HL-60 (cell line): Measurements from ENCODE around the gene MTPN.

Experiments used
- DNase-seq, 2 experiments: peaks; one replicate each; pipeline ENCODE4 v3.0.0-alpha.2; 2010 to 2020; ENCODE audit warnings: low read depth in 1 of 2, low spot score in 1 of 2
- H3K27ac ChIP-seq: fragments of 250-450 bp; sonication (Bioruptor Pico); replicated peaks from 2 replicates; pipeline ENCODE4 v1.5.1; 2020; ENCODE audit warnings: mild to moderate bottlenecking, moderate library complexity
- H3K27me3 ChIP-seq: fragments of 250-450 bp; sonication (Bioruptor Pico); 2 replicates; pipeline ENCODE4 v1.5.1; 2021; ENCODE audit warnings: mild to moderate bottlenecking, moderate library complexity; ENCODE audit not compliant: insufficient read depth, poor library complexity, severe bottlenecking
- H3K4me3 ChIP-seq: replicated peaks from 2 replicates; pipeline ENCODE4 v1.5.1; 2011; ENCODE audit warnings: mild to moderate bottlenecking, control low read depth, low read length; ENCODE audit not compliant: insufficient read depth
- GABPA ChIP-seq: IDR thresholded peaks from 2 replicates; pipeline ENCODE4 v1.6.1; 2012; ENCODE audit warnings: low read depth
- POLR2AphosphoS5 ChIP-seq: IDR thresholded peaks from 2 replicates; pipeline ENCODE4 v1.6.1; 2012; ENCODE audit warnings: low read depth
- SPI1 ChIP-seq: IDR thresholded peaks from 2 replicates; pipeline ENCODE4 v1.6.1; 2012; ENCODE audit warnings: low read depth, mild to moderate bottlenecking, borderline replicate concordance
- TF ChIP-seq, protein P1 (sequence below): IDR thresholded peaks from one replicate; pipeline ENCODE4 v1.5.1; 2011; ENCODE audit warnings: low read length, control low read depth, inconsistent platforms; ENCODE audit not compliant: insufficient read depth
- TF ChIP-seq, protein P2 (sequence below): IDR thresholded peaks from 2 replicates; pipeline ENCODE4 v1.6.1; 2012; ENCODE audit warnings: low read depth; ENCODE audit not compliant: insufficient replicate concordance

Gene MTPN

DNA sequence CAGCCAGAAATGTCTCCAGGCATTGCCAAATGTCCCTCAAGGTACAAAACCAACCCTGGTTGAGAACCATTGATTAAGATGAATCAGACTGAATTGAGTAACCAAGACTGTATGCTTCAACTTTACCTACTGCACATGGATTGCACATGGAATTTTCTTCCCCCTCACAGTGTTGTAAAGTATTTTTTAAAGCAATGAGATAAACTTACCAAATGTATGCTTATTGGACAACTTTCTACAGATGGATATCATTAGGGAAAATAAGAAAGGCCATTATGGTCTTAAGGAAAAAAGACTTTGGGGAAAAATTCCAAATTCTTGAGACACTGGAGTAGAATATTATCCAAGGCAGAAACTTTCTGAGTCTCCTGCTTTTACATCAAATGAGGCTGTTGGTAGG, 20.9 kb upstream of the MTPN start:
- TF ChIP-seq POLR2AphosphoS5: no peak
- no peak overlapping the region for H3K27ac ChIP-seq

DNA sequence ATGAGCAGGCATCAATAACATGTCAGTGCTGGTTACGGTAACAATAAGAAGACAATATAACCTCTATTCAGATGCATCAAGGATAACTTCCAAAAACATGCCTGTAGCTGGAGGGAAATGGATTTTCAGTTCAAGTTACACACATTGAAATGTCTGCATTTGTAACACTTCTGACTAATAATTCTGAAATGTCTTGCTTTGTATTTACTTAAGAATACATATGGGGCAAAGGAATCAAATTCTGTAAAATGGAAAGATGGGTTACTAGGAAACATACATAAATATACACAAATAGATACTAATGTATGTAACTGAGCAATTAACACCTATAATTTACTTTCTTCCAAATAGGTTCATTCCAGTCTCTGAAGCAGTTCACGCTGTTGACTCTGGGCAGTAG, 18.6 kb upstream of the MTPN start:
- H3K27ac ChIP-seq: no peak overlapping the region
- no peak overlapping the region for H3K4me3 ChIP-seq
- no peak for DNase-seq
- TF ChIP-seq, protein P1, sequence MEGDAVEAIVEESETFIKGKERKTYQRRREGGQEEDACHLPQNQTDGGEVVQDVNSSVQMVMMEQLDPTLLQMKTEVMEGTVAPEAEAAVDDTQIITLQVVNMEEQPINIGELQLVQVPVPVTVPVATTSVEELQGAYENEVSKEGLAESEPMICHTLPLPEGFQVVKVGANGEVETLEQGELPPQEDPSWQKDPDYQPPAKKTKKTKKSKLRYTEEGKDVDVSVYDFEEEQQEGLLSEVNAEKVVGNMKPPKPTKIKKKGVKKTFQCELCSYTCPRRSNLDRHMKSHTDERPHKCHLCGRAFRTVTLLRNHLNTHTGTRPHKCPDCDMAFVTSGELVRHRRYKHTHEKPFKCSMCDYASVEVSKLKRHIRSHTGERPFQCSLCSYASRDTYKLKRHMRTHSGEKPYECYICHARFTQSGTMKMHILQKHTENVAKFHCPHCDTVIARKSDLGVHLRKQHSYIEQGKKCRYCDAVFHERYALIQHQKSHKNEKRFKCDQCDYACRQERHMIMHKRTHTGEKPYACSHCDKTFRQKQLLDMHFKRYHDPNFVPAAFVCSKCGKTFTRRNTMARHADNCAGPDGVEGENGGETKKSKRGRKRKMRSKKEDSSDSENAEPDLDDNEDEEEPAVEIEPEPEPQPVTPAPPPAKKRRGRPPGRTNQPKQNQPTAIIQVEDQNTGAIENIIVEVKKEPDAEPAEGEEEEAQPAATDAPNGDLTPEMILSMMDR: no peak
- TF ChIP-seq GABPA (no peak), SPI1 (no peak), POLR2AphosphoS5 (no peak)
- TF ChIP-seq, protein P2, sequence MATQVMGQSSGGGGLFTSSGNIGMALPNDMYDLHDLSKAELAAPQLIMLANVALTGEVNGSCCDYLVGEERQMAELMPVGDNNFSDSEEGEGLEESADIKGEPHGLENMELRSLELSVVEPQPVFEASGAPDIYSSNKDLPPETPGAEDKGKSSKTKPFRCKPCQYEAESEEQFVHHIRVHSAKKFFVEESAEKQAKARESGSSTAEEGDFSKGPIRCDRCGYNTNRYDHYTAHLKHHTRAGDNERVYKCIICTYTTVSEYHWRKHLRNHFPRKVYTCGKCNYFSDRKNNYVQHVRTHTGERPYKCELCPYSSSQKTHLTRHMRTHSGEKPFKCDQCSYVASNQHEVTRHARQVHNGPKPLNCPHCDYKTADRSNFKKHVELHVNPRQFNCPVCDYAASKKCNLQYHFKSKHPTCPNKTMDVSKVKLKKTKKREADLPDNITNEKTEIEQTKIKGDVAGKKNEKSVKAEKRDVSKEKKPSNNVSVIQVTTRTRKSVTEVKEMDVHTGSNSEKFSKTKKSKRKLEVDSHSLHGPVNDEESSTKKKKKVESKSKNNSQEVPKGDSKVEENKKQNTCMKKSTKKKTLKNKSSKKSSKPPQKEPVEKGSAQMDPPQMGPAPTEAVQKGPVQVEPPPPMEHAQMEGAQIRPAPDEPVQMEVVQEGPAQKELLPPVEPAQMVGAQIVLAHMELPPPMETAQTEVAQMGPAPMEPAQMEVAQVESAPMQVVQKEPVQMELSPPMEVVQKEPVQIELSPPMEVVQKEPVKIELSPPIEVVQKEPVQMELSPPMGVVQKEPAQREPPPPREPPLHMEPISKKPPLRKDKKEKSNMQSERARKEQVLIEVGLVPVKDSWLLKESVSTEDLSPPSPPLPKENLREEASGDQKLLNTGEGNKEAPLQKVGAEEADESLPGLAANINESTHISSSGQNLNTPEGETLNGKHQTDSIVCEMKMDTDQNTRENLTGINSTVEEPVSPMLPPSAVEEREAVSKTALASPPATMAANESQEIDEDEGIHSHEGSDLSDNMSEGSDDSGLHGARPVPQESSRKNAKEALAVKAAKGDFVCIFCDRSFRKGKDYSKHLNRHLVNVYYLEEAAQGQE: no peak
- H3K27me3 ChIP-seq: no peaks in the 10 kb centered on the region

More for the DNA sequence above, 20.9 kb upstream of the MTPN start:
- H3K27me3 ChIP-seq: no peaks in the 10 kb centered on the region
- H3K4me3 ChIP-seq: no peak overlapping the region
- no peak for DNase-seq

DNA sequence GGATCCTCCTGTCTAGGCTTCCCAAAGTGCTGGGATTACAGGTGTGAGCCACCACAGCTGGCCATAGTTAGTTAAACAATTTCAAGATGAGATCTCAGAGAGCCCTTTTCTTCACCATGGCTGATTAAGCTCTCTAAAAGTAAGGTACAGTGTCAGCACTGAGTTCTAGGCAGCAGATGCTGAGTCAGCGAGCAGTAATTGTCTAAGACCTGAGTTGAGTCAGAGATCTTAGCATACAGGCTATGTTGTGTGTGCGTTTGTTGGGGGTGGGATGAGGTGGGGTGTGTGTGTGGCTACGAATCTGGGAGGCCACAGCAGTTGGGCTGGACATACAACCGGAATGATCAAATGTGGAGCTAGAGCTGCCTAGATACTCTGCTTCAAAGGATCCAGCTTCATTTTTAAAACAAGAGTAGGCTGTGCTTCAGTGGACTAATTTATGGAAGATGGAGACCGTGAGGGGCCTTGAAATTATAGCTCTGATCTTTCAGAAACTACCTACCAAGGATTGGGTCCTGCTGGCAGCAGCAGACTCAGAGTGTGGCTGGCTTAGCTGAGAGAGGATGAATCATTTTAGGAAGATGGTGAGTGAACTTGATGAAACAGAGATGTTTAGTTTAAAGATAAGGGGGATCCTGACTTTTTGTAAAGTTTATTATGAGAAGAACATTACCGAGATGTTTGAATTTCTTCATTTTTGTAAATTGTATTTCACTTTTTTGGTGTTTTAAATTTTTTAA, 17.5 kb upstream of the MTPN start:
- no peak for DNase-seq
- Histone ChIP-seq H3K4me3 (no peak overlapping the region), H3K27ac (no peak overlapping the region), H3K27me3 (no peaks in the 10 kb centered on the region)
- TF ChIP-seq, protein P1: no peak

DNA sequence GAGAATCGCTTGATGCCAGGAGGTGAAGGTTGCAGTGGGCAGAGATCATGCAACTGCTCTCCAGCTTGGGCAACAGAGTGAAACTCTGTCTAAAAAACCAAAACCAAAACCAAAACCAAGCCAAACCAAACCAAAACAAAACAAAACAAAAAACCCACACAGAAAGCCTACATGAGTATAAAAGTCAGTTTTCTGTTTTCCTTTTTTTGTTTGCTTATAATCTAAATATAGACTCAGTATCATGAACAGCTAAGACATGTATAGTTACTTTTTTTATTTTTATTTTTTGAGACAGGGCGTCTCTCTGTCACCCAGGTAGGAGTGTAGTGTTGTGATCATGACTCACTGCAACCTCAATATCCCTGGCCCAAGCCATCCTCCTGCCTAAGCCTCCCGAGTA, 16.8 kb upstream of the MTPN start:
- Histone ChIP-seq H3K27me3 (no peaks in the 10 kb centered on the region), H3K4me3 (no peak overlapping the region), H3K27ac (no peak overlapping the region)
- TF ChIP-seq, protein P2: no peak
- no peak for TF ChIP-seq POLR2AphosphoS5
- DNase-seq: no peak

DNA sequence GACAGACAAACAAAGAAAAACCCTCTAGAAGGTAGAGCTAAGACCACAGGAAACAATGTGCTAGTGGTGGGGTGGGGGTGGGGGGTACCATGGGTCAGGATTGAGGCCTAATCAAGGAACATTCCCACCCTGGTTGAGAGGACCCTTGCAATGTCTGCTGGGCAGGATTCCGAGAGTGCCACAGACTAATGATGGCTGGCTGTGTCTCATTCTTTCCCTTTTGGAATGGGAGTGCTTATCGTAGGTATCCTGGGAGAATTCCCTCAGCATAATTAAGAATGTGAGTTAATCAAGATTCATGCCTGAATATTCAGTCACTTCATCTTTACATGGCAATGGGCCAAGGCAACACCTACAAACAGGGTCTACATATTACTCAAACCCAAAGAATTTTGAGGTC, 14.7 kb upstream of the MTPN start:
- no peak overlapping the region for H3K27ac ChIP-seq
- TF ChIP-seq POLR2AphosphoS5 (no peak), GABPA (no peak), SPI1 (no peak)
- TF ChIP-seq, protein P2: no peak
- TF ChIP-seq, protein P1: no peak
- H3K4me3 ChIP-seq: no peak overlapping the region
- no peak for DNase-seq
- H3K27me3 ChIP-seq: no peaks in the 10 kb centered on the region
